Measurements from ENCODE around the gene CHD5. TPM values are rescaled to one million over a fixed set of nuclear protein-coding genes. Genes with fewer than 3 reads are reported as not detected.

The CHD5 gene
- polyA plus RNA-seq, 1 experiment, result 0.04 TPM

- Histone ChIP-seq H3K4me3 (ENCODE audit: low read depth, low read length) (no peak overlapping the region), H3K36me3 (ENCODE audit: control insufficient read depth, insufficient read depth, low read length) (peaks cover 16% of the 10 kb centered on the region), H3K27me3 (ENCODE audit: control insufficient read depth, insufficient read depth, low read length) (no peaks in the 10 kb centered on the region)
- TF ChIP-seq, protein P1, sequence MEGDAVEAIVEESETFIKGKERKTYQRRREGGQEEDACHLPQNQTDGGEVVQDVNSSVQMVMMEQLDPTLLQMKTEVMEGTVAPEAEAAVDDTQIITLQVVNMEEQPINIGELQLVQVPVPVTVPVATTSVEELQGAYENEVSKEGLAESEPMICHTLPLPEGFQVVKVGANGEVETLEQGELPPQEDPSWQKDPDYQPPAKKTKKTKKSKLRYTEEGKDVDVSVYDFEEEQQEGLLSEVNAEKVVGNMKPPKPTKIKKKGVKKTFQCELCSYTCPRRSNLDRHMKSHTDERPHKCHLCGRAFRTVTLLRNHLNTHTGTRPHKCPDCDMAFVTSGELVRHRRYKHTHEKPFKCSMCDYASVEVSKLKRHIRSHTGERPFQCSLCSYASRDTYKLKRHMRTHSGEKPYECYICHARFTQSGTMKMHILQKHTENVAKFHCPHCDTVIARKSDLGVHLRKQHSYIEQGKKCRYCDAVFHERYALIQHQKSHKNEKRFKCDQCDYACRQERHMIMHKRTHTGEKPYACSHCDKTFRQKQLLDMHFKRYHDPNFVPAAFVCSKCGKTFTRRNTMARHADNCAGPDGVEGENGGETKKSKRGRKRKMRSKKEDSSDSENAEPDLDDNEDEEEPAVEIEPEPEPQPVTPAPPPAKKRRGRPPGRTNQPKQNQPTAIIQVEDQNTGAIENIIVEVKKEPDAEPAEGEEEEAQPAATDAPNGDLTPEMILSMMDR (IDR thresholded peaks at IDR 0.05; ENCODE audit: insufficient read depth, low read depth, low read length), result no peak
- ChIA-PET POLR2A (no interaction called here), CTCF (no interaction called here)
- DNase-seq (ENCODE audit: low read depth), result no peak
Observed at GRCh38 chr1:6211731-6212130, 31.6 kb upstream of the CHD5 start.

GRCh38 chr1:6210591-6211355 lies 30.7 kb upstream of the CHD5 start:
- DNase-seq (ENCODE audit: low read depth), result no peak
- CTCF ChIA-PET, result interaction anchor here (1.2 to 1.6 kb wide), 3 partner anchors 23 to 34 kb away, joined by 3 to 5 read pairs (median 4); partner anchors contain the start of gene HES3
- TF ChIP-seq, protein P1 (IDR thresholded peaks at IDR 0.05; ENCODE audit: insufficient read depth, low read depth, low read length), result no peak
- POLR2A ChIA-PET, result no interaction called here
- no peak overlapping the region for H3K4me3 ChIP-seq (ENCODE audit: low read depth, low read length)
- H3K36me3 ChIP-seq (ENCODE audit: control insufficient read depth, insufficient read depth, low read length), result peaks cover 13% of the 10 kb centered on the region
- no peaks in the 10 kb centered on the region for H3K27me3 ChIP-seq (ENCODE audit: control insufficient read depth, insufficient read depth, low read length)

- Histone ChIP-seq H3K27me3 (ENCODE audit: control insufficient read depth, insufficient read depth, low read length) (no peaks in the 10 kb centered on the region), H3K4me3 (ENCODE audit: low read depth, low read length) (no peak overlapping the region), H3K36me3 (ENCODE audit: control insufficient read depth, insufficient read depth, low read length) (peaks cover 12% of the 10 kb centered on the region)
- CTCF ChIA-PET, result interaction anchor here (1.2 to 1.7 kb wide), 5 partner anchors 20 to 122 kb away, joined by 3 to 5 read pairs (median 3); partner anchors contain the start of gene HES3
- TF ChIP-seq, protein P1 (IDR thresholded peaks at IDR 0.05; ENCODE audit: insufficient read depth, low read depth, low read length), result peak; percentile 29; the same call in 1 of the 2 replicates
- POLR2A ChIA-PET, result no interaction called here
- no peak for DNase-seq (ENCODE audit: low read depth)
Observed at GRCh38 chr1:6209661-6210580, 29.8 kb upstream of the CHD5 start.

- DNase-seq (ENCODE audit: low read depth), result no peak
- Histone ChIP-seq H3K27me3 (ENCODE audit: control insufficient read depth, insufficient read depth, low read length) (no peaks in the 10 kb centered on the region), H3K36me3 (ENCODE audit: control insufficient read depth, insufficient read depth, low read length) (peaks cover 12% of the 10 kb centered on the region), H3K4me3 (ENCODE audit: low read depth, low read length) (peak overlapping the region; percentile 21)
- POLR2A ChIA-PET, result no interaction called here
- CTCF ChIA-PET, result interaction anchor here (1.1 to 1.7 kb wide), 6 partner anchors 9 to 123 kb away, joined by 3 to 5 read pairs (median 4); partner anchors contain the start of gene HES3
- TF ChIP-seq, protein P1 (IDR thresholded peaks at IDR 0.05; ENCODE audit: insufficient read depth, low read depth, low read length), result peak; percentile 34
Observed at GRCh38 chr1:6208723-6209660, 28.9 kb upstream of the CHD5 start.
